ENCODE measurements around the gene COL4A2. TPM values are rescaled to one million over a fixed set of nuclear protein-coding genes. Genes with fewer than 3 reads are reported as not detected.

The COL4A2 gene
- total and polyA plus RNA-seq, 2 experiments from 2014 or later = 146 to 455 TPM

DNA sequence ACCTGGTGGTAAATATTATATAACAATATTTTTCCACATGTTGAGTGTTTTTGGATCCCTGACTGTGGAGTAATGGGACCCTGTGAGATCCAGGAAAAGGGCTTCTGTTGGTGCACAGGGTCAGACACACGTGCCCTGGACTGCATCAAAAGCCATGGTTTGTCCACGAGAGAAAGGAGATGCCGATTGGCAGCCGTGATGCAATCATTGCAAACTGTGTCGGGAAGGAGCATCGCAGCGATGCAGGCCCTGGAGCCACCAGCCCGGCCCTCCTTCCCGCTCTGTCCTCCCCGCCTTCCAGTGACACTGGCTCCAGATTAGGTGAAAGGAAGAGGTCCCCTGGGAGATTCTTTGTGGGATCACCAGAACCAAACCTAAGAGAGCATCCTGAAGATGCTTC lies 9.1 kb downstream of the COL4A2 start:
- Histone ChIP-seq H2AFZ (no peak overlapping the region), H3K4me1 (ENCODE audit: insufficient read depth) (peaks cover 34% of the 10 kb centered on the region), H3K4me2 (ENCODE audit: unreplicated experiment) (no peak overlapping the region), H3K9me2 (ENCODE audit: insufficient read depth) (no peaks in the 10 kb centered on the region), H3K27ac (no peak overlapping the region), H3K36me3 (ENCODE audit: low read depth) (no peaks in the 10 kb centered on the region), H3F3A (ENCODE audit: insufficient read depth) (peaks cover 34% of the 10 kb centered on the region), H3K9me3 (ENCODE audit: low read depth) (no peaks in the 10 kb centered on the region), H4K20me1 (ENCODE audit: insufficient read depth) (no peaks in the 10 kb centered on the region), H3K27me3 (replicated peaks; ENCODE audit: insufficient read depth) (no peaks in the 10 kb centered on the region), H3K4me3 (no peak overlapping the region), H3K79me2 (ENCODE audit: insufficient read depth) (peaks cover 50% of the 10 kb centered on the region), H3K9ac (no peak overlapping the region)
- TF ChIP-seq EZH2phosphoT487 (IDR thresholded peaks at IDR 0.05; ENCODE audit: insufficient read depth, low read depth) (no peak), EZH2 (IDR thresholded peaks at IDR 0.05; ENCODE audit: insufficient read depth, poor library complexity, severe bottlenecking) (no peak)
- 93 to 95% methylated on average over 10 of the region's 10 CpGs for WGBS, 2 experiments (ENCODE audit: low coverage in 1 of 2, low lambda C conversion rate in 2 of 2, missing lambda C conversion rate in 2 of 2)
- DNase-seq = no peak
- in situ Hi-C loops (cut with MboI) = no loop called here

DNA sequence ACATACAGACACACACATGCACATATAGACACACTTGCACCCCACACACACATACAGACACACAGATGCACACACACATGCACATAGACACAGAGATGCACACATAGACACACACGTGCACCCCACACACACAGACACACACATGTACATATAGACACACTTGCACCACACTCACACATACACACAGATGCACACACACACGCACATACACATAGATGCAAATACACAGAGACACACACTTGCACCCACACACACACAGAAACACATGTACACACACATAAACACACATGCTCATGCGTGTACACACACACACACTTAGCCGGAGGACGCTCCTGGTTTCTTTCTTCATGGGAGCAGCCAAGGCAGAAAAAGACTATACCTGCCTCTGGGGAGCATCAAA lies 10.0 kb downstream of the COL4A2 start:
- Histone ChIP-seq H3K4me2 (ENCODE audit: unreplicated experiment) (no peak overlapping the region), H3K27me3 (replicated peaks; ENCODE audit: insufficient read depth) (no peaks in the 10 kb centered on the region), H3K79me2 (ENCODE audit: insufficient read depth) (peaks cover 50% of the 10 kb centered on the region), H3K36me3 (ENCODE audit: low read depth) (no peaks in the 10 kb centered on the region), H3K9ac (no peak overlapping the region), H3K4me1 (ENCODE audit: insufficient read depth) (peaks cover 30% of the 10 kb centered on the region), H4K20me1 (ENCODE audit: insufficient read depth) (no peaks in the 10 kb centered on the region), H3K27ac (no peak overlapping the region), H3K4me3 (no peak overlapping the region), H3K9me2 (ENCODE audit: insufficient read depth) (no peaks in the 10 kb centered on the region), H3K9me3 (ENCODE audit: low read depth) (no peaks in the 10 kb centered on the region), H2AFZ (no peak overlapping the region), H3F3A (ENCODE audit: insufficient read depth) (peaks cover 36% of the 10 kb centered on the region)
- in situ Hi-C loops (cut with MboI) = no loop called here
- TF ChIP-seq EZH2phosphoT487 (IDR thresholded peaks at IDR 0.05; ENCODE audit: insufficient read depth, low read depth) = no peak
- no peak for TF ChIP-seq EZH2 (IDR thresholded peaks at IDR 0.05; ENCODE audit: insufficient read depth, poor library complexity, severe bottlenecking)
- 84 to 88% methylated on average over 5 of the region's 5 CpGs for WGBS, 2 experiments (ENCODE audit: low coverage in 1 of 2, low lambda C conversion rate in 2 of 2, missing lambda C conversion rate in 2 of 2)
- no peak for DNase-seq

DNA sequence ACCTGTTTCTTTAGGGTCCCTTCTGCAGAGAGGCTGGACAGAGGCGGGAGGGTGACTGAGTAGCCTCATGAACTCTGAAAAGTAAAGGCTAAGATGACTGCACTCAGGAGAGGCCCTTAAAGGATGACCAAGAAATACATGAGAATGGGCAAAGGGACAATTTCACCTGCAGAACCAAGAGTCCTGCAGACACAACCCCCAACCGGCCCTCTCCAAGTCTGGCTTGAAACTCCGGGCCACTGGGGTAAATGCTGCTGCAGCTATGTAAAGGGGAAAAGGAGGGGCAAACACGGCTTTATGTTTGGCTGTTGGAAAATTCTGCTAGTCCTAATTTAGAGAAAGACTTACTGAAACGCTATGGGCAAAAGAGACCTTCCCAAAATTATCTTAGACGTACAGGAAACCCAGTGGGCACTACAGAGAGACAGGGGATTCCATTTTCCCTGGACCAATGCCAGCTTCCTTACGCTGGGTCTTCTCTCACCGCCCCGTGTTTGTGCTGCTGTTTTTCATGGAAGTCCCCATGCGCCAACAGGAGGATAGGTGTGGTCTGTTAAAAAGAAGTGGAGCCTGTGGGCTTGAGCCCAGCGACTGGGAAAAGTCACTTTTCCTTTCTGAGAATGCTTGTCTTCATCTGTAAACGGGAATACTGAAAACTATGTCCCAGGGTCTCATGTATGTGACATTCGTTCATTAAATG lies 10.6 kb downstream of the COL4A2 start:
- Histone ChIP-seq H3K9me3 (ENCODE audit: low read depth) (no peaks in the 10 kb centered on the region), H3K4me1 (ENCODE audit: insufficient read depth) (peaks cover 26% of the 10 kb centered on the region), H3K79me2 (ENCODE audit: insufficient read depth) (peaks cover 55% of the 10 kb centered on the region), H3F3A (ENCODE audit: insufficient read depth) (peaks cover 31% of the 10 kb centered on the region), H4K20me1 (ENCODE audit: insufficient read depth) (no peaks in the 10 kb centered on the region), H3K9ac (no peak overlapping the region), H3K27ac (no peak overlapping the region), H3K9me2 (ENCODE audit: insufficient read depth) (no peaks in the 10 kb centered on the region), H2AFZ (no peak overlapping the region), H3K27me3 (replicated peaks; ENCODE audit: insufficient read depth) (no peaks in the 10 kb centered on the region), H3K4me3 (no peak overlapping the region), H3K4me2 (ENCODE audit: unreplicated experiment) (no peak overlapping the region), H3K36me3 (ENCODE audit: low read depth) (no peaks in the 10 kb centered on the region)
- 87 to 88% methylated on average over 13 of the region's 13 CpGs for WGBS, 2 experiments (ENCODE audit: low coverage in 1 of 2, low lambda C conversion rate in 2 of 2, missing lambda C conversion rate in 2 of 2)
- TF ChIP-seq EZH2phosphoT487 (IDR thresholded peaks at IDR 0.05; ENCODE audit: insufficient read depth, low read depth) (no peak), EZH2 (IDR thresholded peaks at IDR 0.05; ENCODE audit: insufficient read depth, poor library complexity, severe bottlenecking) (no peak)
- DNase-seq = no peak
- in situ Hi-C loops (cut with MboI) = no loop called here

DNA sequence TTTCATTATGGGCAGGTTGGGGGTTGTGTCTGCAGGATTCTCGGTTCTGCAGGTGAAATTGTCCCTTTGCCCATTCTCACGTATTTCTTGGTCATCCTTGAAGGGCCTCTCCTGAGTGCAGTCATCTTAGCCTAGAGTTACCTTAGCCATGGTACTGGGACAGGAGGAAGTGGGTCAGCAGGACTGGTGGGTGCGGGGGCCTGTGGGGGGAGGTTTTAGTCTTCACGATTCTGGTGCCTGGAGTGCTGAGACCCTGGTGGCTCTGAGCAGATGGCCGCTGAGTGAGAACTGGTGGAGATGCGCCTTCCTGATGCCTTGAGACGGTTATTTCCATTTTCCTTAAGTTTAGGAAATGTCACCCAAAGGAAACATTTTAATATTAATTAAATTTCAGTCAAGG lies 11.8 kb downstream of the COL4A2 start:
- Histone ChIP-seq H3K27me3 (replicated peaks; ENCODE audit: insufficient read depth) (no peaks in the 10 kb centered on the region), H2AFZ (no peak overlapping the region), H3F3A (ENCODE audit: insufficient read depth) (peaks cover 32% of the 10 kb centered on the region), H3K9ac (no peak overlapping the region), H3K9me2 (ENCODE audit: insufficient read depth) (no peaks in the 10 kb centered on the region), H3K79me2 (ENCODE audit: insufficient read depth) (peaks cover 58% of the 10 kb centered on the region), H3K9me3 (ENCODE audit: low read depth) (no peaks in the 10 kb centered on the region), H3K4me3 (no peak overlapping the region), H3K4me1 (ENCODE audit: insufficient read depth) (peaks cover 35% of the 10 kb centered on the region), H3K36me3 (ENCODE audit: low read depth) (no peaks in the 10 kb centered on the region), H3K4me2 (ENCODE audit: unreplicated experiment) (no peak overlapping the region), H3K27ac (no peak overlapping the region), H4K20me1 (ENCODE audit: insufficient read depth) (no peaks in the 10 kb centered on the region)
- WGBS, 2 experiments (ENCODE audit: low coverage in 1 of 2, low lambda C conversion rate in 2 of 2, missing lambda C conversion rate in 2 of 2) = 79 to 82% methylated on average over 6 to 7 of the region's 7 CpGs
- DNase-seq = no peak
- TF ChIP-seq EZH2 (IDR thresholded peaks at IDR 0.05; ENCODE audit: insufficient read depth, poor library complexity, severe bottlenecking) (no peak), EZH2phosphoT487 (IDR thresholded peaks at IDR 0.05; ENCODE audit: insufficient read depth, low read depth) (no peak)
- in situ Hi-C loops (cut with MboI) = no loop called here
